Glutamatergic neuron (in vitro differentiated cells): ENCODE results near the gene GAA. TPM values are rescaled to one million over a fixed set of nuclear protein-coding genes. Genes with fewer than 3 reads are reported as not detected.

ENCODE experiments used
- DNase-seq: peaks from one replicate; pipeline ENCODE4 v3.0.0; 2022
- H3K27ac Mint-ChIP-seq: one replicate; pipeline ENCODE4 v1.8.0; 2020; ENCODE audit warnings: mild to moderate bottlenecking, mixed read lengths, inconsistent platforms; ENCODE audit not compliant: unreplicated experiment
- H3K27me3 Mint-ChIP-seq: one replicate; pipeline ENCODE4 v1.8.0; 2020; ENCODE audit warnings: mild to moderate bottlenecking, moderate library complexity, mixed read lengths, inconsistent platforms; ENCODE audit not compliant: unreplicated experiment
- H3K36me3 Mint-ChIP-seq: one replicate; pipeline ENCODE4 v1.8.0; 2020; ENCODE audit warnings: mild to moderate bottlenecking, mixed read lengths, inconsistent platforms; ENCODE audit not compliant: unreplicated experiment
- H3K4me1 Mint-ChIP-seq: one replicate; pipeline ENCODE4 v1.8.0; 2020; ENCODE audit warnings: mild to moderate bottlenecking, low read depth, mixed read lengths, inconsistent platforms; ENCODE audit not compliant: unreplicated experiment
- H3K4me3 Mint-ChIP-seq: one replicate; pipeline ENCODE4 v1.8.0; 2020; ENCODE audit warnings: mild to moderate bottlenecking, mixed read lengths, inconsistent platforms; ENCODE audit not compliant: unreplicated experiment
- H3K9me3 Mint-ChIP-seq: one replicate; pipeline ENCODE4 v1.8.0; 2020; ENCODE audit warnings: mild to moderate bottlenecking, moderate library complexity, mixed read lengths, inconsistent platforms; ENCODE audit not compliant: unreplicated experiment
- CTCF ChIP-seq: fragments of 200-600 bp; sonication (generic); IDR thresholded peaks from one replicate; pipeline ENCODE4 v1.5.0; 2021; ENCODE audit not compliant: partially characterized antibody, unreplicated experiment
- total RNA-seq: library from RNA; stranded (reverse); fragmentation: NEBNext Ultra II Directional; extraction: Animal tissue kit (Norgen Biotek cat#: 25700); gene quantifications from one replicate; pipeline ENCODE4 v1.2.1, GENCODE V29; 2021; ENCODE audit not compliant: unreplicated experiment

The GAA gene
- total RNA-seq, 1 donor from 2014 or later = 384 TPM

- Mint-ChIP-seq H3K27me3 (no peaks in the 10 kb centered on the region), H3K9me3 (peaks cover 2% of the 10 kb centered on the region), H3K27ac (no peak overlapping the region), H3K4me1 (no peaks in the 10 kb centered on the region), H3K36me3 (no peaks in the 10 kb centered on the region), H3K4me3 (no peak overlapping the region)
- no peak for TF ChIP-seq CTCF
- DNase-seq = no peak
Measured at GRCh38 chr17:80065478-80066170, 35.8 kb upstream of the GAA start.

GRCh38 chr17:80067393-80067986, 33.9 kb upstream of the GAA start:
- Mint-ChIP-seq H3K4me3 (no peak overlapping the region), H3K4me1 (no peaks in the 10 kb centered on the region), H3K9me3 (peaks cover 2% of the 10 kb centered on the region), H3K27ac (no peak overlapping the region), H3K36me3 (no peaks in the 10 kb centered on the region), H3K27me3 (no peaks in the 10 kb centered on the region)
- TF ChIP-seq CTCF = no peak
- no peak for DNase-seq

- H3K27me3 Mint-ChIP-seq = no peaks in the 10 kb centered on the region
- peaks cover 4% of the 10 kb centered on the region for H3K9me3 Mint-ChIP-seq
- TF ChIP-seq CTCF = no peak
- H3K36me3 Mint-ChIP-seq = no peaks in the 10 kb centered on the region
- no peak overlapping the region for H3K4me3 Mint-ChIP-seq
- H3K4me1 Mint-ChIP-seq = no peaks in the 10 kb centered on the region
- no peak for DNase-seq
- H3K27ac Mint-ChIP-seq = no peak overlapping the region
Measured at GRCh38 chr17:80068301-80069222, 32.8 kb upstream of the GAA start.

- no peaks in the 10 kb centered on the region for H3K4me1 Mint-ChIP-seq
- no peak for TF ChIP-seq CTCF
- DNase-seq = no peak
- no peaks in the 10 kb centered on the region for H3K27me3 Mint-ChIP-seq
- H3K4me3 Mint-ChIP-seq = no peak overlapping the region
- no peak overlapping the region for H3K27ac Mint-ChIP-seq
- no peaks in the 10 kb centered on the region for H3K36me3 Mint-ChIP-seq
- H3K9me3 Mint-ChIP-seq = peaks cover 4% of the 10 kb centered on the region
Measured at GRCh38 chr17:80070375-80071115, 30.8 kb upstream of the GAA start.
